ENCODE data around the gene DGKI. TPM values are rescaled to one million over a fixed set of nuclear protein-coding genes. Genes with fewer than 3 reads are reported as not detected.

DGKI gene
- total RNA-seq, 6 experiments from 2014 or later: 1.2 to 2.2 (median 1.6) TPM

DNA sequence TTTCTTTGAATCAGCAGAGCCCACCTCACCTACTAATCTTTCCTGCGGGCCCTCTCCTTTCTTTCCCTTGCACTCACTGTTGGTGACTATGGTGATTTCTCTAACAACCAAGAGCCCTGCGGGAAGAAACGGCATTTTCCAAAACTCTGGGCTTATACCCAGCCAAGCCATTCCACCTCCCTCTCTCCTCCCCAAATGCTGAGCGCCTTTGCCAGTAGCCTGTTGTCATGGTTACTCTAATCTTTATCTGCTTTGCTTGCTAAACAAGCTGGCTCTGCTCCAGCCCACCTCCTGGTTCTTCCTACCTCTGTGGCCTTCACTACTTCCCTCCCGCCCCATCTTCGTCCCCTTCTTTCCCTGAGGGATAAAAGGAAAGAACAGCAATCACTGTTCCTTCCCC is 86.7 kb downstream of the DGKI start:
- TF ChIP-seq, protein P1, sequence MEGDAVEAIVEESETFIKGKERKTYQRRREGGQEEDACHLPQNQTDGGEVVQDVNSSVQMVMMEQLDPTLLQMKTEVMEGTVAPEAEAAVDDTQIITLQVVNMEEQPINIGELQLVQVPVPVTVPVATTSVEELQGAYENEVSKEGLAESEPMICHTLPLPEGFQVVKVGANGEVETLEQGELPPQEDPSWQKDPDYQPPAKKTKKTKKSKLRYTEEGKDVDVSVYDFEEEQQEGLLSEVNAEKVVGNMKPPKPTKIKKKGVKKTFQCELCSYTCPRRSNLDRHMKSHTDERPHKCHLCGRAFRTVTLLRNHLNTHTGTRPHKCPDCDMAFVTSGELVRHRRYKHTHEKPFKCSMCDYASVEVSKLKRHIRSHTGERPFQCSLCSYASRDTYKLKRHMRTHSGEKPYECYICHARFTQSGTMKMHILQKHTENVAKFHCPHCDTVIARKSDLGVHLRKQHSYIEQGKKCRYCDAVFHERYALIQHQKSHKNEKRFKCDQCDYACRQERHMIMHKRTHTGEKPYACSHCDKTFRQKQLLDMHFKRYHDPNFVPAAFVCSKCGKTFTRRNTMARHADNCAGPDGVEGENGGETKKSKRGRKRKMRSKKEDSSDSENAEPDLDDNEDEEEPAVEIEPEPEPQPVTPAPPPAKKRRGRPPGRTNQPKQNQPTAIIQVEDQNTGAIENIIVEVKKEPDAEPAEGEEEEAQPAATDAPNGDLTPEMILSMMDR (IDR thresholded peaks at IDR 0.05): no peak
- Mint-ChIP-seq H3K36me3 (ENCODE audit: low read depth) (peaks cover 6% of the 10 kb centered on the region; the same call in 1 of the 2 replicates), H3K4me3 (no peak overlapping the region), H3K27ac (no peak overlapping the region), H3K4me1 (ENCODE audit: low read depth) (peaks cover 27% of the 10 kb centered on the region), H3K27me3 (ENCODE audit: insufficient read depth) (peaks cover 3% of the 10 kb centered on the region; the same call in 1 of the 2 replicates), H3K9me3 (no peaks in the 10 kb centered on the region)
- no peak for DNase-seq

DNA sequence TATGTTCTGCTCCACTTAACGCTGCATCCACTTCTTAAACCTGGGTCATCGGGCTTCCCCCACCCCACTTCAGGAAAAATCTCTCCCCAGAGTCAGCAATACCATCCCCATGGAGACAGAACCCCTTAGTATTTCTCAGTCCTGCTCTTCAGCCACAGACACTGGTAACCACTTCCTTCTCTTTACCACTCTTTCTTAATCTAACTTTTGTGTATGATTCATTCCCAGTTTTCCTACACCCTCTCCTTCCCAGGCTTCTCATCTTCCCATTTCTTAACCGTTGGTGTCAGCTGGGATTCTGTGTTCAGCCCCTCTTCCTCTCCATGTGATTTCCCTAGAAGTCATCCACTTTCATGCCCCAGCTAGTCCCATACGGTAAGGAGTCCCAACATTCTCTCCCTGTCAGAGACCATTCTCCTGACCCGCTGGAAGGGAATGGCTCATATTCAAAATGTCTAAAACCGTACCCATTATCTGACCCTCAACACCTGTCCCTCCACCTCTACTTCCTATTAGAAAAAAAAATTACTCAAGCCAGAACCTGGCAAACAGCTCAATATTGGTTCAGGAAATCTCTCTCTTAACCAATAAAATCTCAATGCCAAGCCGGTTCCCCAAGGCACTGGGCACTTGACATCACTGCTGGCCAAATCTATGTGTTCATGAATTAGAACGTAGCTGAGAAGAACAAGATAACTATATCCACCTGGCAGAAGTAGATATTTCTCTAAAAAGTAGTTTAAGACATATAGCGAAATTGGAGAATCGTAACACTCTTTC is 89.4 kb downstream of the DGKI start:
- no peak for DNase-seq
- Mint-ChIP-seq H3K4me3 (no peak overlapping the region), H3K36me3 (ENCODE audit: low read depth) (peaks cover 6% of the 10 kb centered on the region; the same call in 1 of the 2 replicates), H3K27me3 (ENCODE audit: insufficient read depth) (0 out of 2 replicates have a peak, but pooled peaks cover 2% of the 10 kb centered on the region), H3K4me1 (ENCODE audit: low read depth) (peaks cover 40% of the 10 kb centered on the region), H3K9me3 (no peaks in the 10 kb centered on the region), H3K27ac (peak overlapping the region; percentile 56; the same call in 1 of the 2 replicates)
- TF ChIP-seq, protein P1 (IDR thresholded peaks at IDR 0.05): no peak

DNA sequence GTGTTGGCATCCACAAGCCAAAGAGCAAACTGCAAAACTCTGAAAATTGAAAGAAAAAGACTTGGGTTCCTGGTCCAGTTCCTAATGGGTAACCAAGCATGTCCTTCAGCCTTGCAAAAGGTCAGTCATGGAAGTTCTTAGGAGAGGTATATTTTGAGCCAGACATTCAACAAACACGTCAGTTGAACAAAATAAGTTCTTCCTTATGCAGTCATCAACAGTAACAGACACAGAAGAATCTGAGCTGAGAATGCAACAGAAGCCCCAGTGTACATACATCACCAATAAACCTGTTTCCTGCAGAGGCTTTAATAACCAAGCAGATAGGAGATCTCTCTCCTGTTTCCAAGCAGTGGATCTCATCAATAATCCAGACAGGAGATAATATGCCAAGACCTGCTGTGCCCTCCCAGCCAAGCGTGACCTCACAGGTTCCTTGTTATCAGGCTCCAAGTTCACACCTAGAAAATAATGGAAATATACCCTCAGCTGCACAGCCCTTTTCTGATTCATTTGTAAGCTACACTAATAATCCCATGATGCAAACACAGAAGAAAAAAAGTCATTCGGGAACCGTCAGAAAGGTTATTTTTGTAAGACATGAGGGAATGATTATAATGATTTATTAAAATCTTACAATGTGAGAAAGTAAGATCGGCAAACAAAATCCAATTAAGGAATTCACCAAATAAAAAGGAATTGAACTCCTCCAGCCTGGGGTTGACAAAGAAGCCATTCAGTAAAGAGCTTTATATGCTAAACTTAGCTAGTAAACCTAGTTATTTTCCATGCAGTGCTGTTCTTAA is 90.7 kb downstream of the DGKI start:
- Mint-ChIP-seq H3K36me3 (ENCODE audit: low read depth) (no peaks in the 10 kb centered on the region), H3K9me3 (no peaks in the 10 kb centered on the region), H3K4me1 (ENCODE audit: low read depth) (peaks cover 40% of the 10 kb centered on the region), H3K27ac (peak overlapping the region; percentile 32), H3K4me3 (no peak overlapping the region), H3K27me3 (ENCODE audit: insufficient read depth) (0 out of 2 replicates have a peak, but pooled peaks cover 2% of the 10 kb centered on the region)
- DNase-seq: no peak
- TF ChIP-seq, protein P1 (IDR thresholded peaks at IDR 0.05): no peak

DNA sequence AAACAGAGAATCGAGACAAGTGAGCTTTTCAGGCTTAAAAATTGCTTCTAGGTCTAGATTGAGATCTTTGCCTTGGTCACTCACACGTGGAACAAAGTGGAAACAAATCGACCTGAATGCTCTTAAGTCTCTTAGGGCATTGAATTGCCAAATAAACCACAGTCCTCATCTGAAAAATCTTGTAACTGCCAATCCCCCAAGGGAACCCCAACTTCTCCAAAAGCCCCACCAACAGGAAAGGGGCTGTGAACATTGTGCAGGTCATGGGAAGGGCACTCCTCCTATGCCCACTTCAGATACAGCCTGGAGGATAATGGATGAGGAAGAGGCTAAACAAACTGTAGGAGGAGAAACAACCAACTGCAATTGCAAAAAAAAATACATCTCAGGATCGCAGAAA is 91.3 kb downstream of the DGKI start:
- Mint-ChIP-seq H3K27me3 (ENCODE audit: insufficient read depth) (0 out of 2 replicates have a peak, but pooled peaks cover 2% of the 10 kb centered on the region), H3K36me3 (ENCODE audit: low read depth) (no peaks in the 10 kb centered on the region), H3K9me3 (no peaks in the 10 kb centered on the region), H3K4me3 (no peak overlapping the region), H3K4me1 (ENCODE audit: low read depth) (peaks cover 40% of the 10 kb centered on the region), H3K27ac (no peak overlapping the region)
- DNase-seq: no peak
- TF ChIP-seq, protein P1 (IDR thresholded peaks at IDR 0.05): no peak

DNA sequence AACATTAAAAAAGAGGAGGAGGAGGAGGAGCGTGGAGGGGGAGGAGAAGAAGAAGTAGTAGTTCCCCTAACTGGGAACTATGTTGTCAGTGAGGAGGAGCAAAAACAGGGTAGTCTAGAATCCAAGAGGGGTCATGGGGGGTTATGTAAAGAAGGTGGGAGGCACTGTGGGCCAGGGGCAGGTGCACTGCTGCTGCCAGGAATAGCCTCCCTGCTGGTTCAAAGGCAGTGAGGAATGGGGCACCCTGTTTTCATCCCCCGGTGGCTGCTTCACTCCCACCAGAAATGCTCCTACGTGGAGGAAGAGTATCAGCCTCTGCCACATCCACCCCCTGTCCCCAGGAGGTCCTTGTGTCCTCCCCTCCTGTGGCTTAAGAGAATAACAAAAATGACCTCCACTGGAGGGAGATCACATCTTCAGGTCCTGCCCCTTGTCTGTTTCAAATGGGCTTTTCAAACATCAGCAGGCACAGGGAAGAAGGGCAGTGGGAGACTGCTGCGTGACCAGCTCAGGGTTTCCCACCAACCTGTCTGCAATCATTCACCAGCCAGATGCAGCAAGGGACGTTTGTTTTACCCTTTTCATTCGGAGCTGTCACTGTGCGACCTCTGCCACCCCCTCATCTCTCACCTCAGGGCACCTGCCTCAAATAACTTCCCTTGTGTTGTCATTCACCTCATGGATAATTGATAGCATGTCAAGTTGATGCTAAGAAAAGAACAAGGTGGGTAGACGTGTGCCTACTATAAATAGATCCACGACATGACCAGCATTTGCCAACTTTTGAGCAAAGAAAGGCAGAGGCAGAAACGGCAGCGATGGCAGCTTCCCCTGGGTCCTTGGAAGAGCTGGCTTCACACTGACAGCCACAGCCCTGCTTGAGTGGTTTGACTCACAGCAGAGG is 92.6 kb downstream of the DGKI start:
- DNase-seq: no peak
- TF ChIP-seq, protein P1 (IDR thresholded peaks at IDR 0.05): no peak
- H3K27ac Mint-ChIP-seq: no peak overlapping the region
- peaks cover 40% of the 10 kb centered on the region for H3K4me1 Mint-ChIP-seq (ENCODE audit: low read depth)
- H3K9me3 Mint-ChIP-seq: no peaks in the 10 kb centered on the region
- 0 out of 2 replicates have a peak, but pooled peaks cover 2% of the 10 kb centered on the region for H3K27me3 Mint-ChIP-seq (ENCODE audit: insufficient read depth)
- H3K4me3 Mint-ChIP-seq: no peak overlapping the region
- H3K36me3 Mint-ChIP-seq (ENCODE audit: low read depth): no peaks in the 10 kb centered on the region

All from HFFc6 (cell line).